Stimulated activated CD8-positive, alpha-beta memory T cell treated with anti-CD3 and anti-CD28 coated beads, Interleukin-15, amount 100 ng/mL, for 48 hours (primary cell): ENCODE results near the gene MFN1.

Source experiments
- DNase-seq, 2 donors: peaks; one replicate each; pipeline ENCODE4 v3.0.0-alpha.2; 2020; ENCODE audit warnings: low read depth in 2 of 2

MFN1 gene

DNA sequence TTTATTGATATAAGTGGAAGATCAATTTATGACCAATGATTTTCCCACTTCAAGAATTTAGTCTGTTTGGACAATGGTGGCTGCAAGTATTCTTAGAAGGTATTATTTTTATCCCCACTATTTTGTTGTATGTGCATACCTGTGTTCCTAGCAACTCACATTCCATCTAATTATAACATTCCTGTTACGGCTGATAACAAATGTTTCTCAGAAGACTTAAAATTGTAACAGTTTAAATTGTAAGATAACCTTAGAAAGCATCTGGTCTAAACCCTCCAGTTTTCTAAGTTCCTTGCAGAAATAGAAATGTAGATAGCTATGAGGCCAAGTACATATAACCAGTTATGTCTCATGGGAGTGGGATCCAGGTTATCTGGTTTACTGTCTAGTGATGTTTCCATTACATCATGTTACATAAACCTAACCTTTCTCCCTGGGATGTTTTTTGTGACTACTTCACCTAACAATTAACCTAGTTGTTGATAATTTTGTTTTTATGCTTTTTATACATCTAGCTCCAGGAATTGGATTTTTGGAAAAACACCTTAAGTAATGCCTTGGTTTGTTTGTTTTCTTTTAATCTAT lies 11.1 kb upstream of the MFN1 start:
- no peak for DNase-seq

DNA sequence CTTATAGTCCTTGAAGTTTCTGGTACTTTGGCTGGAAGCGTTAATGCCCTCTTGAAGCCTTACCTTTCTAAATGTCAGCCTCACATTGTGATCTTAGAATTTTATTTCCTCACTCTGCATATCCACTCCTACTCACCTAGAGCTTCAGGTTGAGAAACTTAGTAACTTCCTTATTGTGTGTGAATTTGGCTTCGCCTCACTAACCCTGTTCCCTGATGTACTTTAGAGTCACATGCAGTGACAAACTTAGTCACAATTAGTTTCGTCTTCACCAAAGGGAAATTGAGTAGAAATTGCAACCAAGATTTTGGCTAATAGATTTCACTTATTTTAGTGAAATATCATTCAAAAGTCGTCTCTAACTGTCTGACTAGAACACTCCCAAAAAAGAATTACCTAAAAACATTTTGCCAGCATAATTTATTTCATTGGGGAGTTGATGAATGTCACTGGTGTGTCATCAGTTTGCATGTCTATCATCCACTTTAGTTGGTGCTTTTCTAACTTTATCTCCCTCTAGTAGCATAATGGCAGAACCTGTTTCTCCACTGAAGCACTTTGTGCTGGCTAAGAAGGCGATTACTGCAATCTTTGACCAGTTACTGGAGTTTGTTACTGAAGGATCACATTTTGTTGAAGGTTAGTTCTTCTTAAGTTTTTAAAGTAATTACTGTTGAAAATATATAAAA lies 960 bp downstream of the MFN1 start:
- DNase-seq, result no peak

DNA sequence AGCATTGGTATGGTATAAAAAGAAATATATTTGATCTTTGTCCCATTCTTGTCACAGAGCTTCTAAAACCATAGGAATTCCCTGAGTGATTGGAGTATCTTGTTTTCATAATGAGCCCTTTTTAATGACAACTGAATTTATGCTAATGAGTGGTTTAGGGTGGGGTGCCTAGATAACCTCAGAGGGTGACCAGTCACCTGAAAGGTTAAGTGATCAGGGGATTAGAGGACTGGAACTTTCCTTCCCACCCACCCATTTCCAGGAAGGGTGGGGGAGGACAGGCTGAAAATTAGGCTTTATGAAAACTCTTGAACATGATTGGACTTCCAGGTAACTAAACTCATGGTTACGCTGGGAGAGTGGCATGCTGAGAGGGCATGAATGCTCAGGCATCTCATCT lies 8.5 kb downstream of the MFN1 start:
- DNase-seq, result no peak

DNA sequence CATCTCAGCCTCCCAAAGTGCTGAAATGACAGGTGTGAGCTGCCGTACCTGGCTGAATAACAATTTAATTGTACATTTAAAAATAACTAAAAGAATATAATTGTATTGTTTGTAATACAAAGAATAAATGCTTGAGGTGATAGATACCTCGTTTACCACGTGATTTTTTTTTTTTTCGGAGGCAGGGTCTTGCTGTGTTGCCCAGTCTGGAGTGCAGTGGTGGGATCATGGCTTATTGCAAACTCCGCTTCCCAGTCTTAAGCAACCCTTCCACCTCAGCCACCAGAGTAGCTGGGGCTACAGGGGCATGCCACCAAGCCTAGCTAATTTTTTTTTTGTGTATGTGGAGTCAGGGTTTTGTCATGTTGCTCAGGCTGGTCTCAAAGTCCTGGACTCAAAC lies 15.8 kb downstream of the MFN1 start:
- DNase-seq, result no peak

DNA sequence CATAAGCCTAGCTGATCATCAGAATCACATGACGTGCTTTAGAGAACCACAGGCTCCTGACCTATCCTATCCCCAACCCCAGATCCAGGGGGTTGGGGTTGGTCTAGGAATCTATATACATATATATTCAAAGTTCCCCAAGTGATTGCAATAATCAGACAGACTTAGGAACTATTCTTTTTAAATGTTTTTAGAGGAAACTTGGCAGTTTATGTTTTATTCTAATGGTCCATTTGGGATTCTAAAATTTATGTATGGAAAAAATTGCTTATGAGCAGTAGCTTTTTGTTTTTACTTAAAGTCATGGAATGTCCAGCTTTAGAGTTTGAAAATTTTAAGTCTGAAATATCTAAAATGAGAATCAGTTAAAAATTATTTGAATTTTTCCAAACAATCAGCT lies 22.1 kb downstream of the MFN1 start:
- DNase-seq, result no peak

DNA sequence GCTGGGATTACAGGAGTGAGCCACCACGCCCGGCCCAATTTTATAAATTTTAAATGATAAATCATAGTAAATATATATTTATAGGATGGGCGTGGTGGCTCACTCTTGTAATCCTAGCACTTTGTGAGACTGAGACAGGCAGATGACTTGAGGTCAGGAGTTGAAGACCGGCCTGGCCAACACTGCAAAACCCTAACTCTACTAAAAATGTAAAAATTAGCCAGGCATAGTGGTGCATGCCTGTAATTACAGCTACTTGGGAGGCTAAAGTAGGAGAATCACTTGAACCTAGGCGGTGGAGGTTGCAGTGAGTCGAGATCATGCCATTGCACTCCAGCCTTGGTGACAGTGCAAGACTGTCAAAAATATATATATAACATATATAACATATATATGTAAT lies 26.4 kb downstream of the MFN1 start:
- DNase-seq, result no peak

DNA sequence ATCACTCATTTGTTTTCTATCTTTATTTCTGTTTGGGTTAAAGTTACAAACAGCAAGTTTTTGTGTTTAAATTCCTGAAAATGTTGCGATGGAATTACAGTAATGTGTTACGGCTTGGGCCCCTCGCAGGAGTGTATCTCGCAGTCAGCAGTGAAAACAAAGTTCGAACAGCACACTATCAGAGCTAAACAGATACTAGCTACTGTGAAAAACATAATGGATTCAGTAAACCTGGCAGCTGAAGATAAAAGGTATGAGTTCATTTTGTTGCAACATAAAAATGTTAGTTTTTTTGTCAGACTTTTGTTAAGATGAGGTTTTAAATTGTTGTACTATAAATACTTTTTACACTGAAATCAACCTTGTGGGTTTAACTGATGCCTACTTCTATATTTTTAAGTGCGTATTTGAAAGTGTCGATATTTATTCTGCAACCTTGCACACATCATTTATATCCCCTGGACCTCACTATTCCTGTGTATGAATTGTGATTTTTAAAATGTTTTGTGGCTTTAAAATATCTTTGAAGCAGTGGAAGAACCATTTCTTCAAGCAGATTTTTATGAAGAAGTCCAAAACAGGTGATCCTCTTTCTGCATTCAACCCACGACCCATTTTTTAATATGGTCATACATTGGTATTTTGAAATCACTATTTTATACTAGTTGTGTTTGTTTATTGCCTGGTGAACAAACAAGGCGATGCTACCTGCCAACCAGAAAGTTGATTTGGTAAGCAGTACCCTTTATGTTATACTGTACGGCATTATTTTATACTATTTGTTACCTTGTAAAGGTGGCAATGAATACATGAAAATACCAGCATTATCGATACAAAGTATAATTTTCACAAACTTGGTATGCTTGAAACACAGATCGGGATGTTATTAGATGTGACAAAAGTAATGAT lies 27.8 kb downstream of the MFN1 start:
- DNase-seq, result no peak

DNA sequence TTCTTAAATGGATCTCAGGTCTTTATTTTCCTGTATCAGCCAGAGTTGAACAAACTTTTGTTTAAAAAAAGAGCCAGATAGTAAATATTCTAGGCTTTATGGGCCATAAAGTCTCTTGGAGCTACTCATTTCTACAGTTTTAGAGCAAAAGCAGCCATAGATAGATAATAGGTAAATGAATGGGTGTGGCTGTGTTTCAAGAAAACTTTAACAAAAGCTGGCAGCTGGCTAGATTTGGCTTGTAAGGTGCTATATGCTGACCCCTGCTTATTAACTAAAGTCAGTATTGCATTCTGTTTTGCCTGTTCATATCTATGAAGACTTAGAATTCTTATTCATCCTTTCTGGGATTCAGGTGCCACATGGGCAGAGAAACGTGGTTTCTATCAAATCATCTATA lies 29.0 kb downstream of the MFN1 start:
- DNase-seq, result no peak

DNA sequence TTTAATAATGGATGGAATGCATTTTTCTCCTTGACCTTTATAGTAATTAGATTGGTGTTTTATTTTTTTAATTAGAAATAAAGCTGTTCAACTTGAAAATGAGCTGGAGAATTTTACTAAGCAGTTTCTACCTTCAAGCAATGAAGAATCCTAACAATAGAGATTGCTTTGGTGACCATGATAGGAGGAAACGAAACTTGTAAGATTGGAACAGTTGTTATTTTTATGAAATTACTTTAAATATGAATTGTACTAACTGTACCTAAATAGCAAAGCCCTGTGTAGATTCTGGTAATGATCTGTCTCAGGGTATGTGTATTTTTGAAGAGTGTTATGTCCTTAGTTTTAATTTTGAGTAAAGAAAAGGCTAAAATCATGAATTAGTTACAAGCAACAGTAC lies 44.4 kb downstream of the MFN1 start:
- no peak for DNase-seq

DNA sequence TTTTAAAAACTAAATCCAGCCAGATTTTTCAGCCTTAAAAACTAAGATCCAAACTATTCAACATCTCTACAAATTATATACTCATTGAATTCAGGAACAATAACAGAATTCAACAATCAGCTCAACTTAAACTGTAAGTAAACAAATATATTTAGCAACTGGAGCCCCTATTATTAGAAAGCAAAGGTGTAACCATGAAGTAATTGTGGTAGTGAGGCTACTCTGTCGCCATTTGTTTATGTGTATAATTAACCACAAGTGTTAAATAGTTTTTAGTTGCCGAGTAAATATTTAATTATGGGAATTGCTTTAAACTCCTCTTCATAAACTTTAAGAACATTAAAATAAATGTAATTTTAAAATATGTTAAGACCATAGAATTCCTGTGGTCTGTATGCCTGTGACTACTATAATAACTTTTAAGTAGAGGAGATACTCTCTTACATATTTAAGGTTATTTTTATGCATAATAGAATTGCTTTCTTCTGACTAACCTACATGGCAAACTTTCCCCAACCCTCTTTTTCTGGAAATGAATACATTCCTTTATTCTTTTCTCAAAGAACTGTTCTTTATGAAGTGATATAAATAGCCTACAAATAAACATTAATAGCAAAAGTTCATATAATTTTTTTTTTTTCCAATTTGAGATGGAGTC lies 51.2 kb downstream of the MFN1 start:
- DNase-seq, result no peak

DNA sequence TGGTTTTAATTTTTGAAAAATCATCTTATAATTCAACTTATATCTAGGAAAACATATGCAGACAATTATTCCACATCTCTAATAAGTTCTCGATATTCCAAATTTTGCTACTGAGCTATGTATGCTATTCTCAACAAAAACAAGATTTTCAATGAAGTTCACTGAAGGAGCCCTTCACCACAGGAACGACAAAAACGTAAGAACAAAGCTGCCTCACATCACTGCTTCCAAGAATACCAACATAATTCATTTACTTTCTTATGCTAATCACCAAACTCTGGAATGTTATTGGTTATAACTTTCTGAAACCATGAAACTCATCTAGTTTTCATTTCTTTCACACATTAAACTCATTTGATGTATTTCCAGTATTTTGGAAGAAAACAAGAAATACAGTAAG lies 54.1 kb downstream of the MFN1 start:
- DNase-seq, result no peak

DNA sequence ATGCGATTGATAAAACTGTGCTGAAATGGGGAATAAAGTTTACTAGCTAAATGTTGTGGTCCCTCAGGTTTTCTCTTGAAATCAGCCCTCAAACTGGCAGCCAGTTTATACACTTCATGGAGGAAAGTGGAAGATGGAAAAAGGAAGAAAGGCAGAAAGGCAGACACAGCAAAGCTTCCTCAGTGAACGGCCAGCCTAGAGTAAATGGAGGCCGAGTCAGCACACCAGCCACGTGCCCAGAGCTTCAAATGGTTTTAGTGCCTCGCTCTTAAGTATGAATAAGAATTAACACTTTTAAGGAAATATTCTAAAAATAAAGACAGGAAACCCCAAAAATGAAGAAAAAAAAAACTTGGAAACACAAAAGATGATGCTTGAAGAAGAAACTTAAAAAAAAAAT lies 55.5 kb downstream of the MFN1 start:
- DNase-seq, result no peak

DNA sequence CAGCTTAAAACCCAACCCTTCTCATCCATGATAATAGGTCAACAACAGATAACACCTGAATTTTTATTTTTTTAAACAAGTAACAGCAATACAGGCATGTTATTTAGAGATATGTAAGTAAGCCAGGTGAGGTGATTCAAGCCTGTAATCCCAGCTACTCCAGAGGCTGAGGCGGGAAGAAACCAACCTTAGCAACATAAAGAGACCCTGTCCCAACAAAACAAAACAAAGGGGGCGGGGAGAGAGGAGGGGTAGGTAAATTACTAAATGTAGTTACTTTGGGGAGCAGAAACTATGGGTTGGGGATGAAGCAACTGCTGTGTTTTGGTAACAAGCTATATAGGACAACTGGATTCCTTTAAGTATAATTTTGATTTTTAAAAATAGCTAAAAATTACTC lies 56.8 kb downstream of the MFN1 start:
- no peak for DNase-seq

DNA sequence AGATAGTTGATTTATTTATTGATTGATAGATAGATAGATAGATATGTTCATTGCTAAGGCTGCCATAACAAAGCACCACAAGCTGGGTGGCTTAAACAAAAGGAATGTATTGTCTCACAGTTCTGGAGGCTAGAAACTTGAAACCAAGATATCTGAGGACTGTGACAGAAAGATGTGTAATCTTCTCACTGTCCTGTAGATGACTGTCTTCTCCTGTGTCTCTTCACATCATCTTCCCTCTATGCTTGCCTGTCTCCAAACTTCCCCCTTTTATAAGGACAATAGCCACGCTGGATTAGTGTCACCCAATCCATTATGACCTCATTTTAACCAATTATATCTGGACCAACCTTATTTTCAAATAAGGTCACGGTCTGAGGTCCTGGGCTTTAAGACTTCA lies 62.8 kb downstream of the MFN1 start:
- no peak for DNase-seq

DNA sequence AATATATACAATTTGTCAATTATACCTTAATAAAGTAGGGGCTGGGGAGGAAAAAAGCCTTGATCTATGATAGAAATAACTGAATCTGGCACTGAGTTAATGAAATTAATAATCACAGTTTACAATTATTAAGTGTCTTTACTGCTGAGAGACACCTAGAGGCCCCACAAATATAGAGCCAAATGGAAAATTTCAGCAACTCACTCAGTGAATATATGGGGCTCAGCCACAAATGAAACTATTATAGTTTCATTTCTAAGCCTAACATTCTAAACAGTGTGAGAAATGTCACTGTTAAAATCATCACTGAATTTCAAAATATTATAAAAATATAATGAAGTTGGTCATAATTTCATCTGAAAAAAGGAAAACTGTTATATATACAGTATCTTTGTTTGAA lies 63.5 kb downstream of the MFN1 start:
- no peak for DNase-seq

DNA sequence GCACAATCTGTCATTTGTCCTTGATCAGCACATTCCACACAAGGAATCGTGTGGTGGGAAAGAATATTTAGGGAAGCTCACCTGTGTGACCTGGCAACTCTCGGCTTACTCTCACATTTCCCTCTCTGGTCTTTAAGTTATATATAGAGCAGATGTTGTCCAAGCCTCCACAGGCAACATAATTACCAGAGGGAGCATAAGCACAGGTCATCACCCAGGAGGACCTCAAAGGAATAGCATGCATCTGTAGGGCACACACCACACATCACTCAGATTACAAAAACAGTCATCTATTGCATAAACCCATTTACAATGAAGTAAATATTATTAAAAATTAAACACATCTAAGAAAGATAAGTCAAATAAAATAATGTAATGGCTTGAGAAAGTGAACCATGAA lies 67.3 kb downstream of the MFN1 start:
- no peak for DNase-seq

DNA sequence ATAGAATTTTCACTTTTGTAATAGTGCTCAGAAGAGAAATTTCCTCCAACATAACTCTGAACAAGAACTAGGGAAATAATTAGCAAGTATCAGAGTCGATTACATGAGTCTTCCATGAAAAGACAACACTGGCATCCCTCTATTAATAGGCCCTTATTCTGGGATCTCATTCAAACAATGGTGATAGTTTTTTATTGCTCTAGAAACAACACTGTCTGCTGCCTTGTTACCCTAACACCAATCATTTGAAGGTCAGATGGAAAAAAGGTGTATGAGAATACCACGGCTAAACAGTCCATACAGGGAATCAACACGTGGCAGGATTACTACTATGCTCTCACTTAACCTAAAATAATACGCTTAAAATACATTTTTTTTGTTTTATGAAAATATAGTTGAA lies 67.9 kb downstream of the MFN1 start:
- no peak for DNase-seq

DNA sequence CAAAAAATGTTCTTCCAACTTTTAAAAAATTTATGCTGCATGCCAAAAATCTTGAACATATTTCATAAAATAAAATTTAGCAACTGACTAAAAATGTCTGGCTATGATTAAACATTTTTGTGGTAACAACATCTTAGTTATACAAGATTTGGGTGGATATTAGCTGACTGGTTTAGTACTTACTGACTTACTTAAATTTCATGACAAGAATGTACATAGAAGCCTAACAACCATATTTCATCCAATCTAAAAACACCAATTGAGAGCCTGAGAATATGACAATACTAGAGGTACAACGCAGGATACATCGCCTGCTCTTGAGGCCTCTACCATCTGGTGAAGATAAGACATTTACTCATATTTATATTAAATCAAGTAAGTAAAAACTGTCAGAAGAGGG lies 69.2 kb downstream of the MFN1 start:
- DNase-seq, result no peak

DNA sequence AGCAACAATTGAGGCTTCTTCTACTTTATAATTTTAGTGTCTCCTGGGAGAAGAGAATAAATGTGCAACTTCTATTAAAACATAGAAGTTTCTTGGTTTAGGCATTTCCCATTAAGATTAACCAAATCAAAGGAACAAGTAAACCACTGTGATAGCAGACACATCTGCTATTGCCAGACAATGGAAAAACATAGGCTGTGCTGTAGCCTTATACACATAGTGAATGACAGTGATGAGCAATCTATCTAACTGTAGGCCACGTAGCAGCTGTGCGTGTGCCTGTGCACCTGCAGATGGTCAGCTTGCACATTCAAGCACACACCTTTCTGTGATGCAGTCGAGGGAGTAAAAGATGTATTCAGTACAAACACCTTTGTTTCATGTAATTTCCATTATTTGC lies 71.1 kb downstream of the MFN1 start:
- DNase-seq, result no peak

DNA sequence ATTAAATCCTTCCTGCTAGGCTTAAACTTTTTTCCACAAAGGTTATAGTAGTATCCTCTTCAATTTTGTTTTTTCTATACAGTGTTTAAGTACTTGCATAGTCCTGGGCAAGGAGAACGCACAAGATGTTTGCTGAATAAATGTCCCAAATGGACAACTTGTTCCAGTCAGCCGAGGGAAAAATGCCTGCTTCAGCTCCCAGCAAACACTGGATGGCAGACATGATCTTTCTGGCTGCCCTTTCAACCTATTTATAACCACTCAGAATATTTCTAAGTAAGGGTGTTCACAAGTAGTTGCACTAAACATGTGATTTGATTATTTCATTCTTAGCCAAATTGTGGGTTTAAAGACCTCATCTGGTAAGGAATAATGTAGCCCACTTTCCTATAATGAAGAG lies 74.0 kb downstream of the MFN1 start:
- no peak for DNase-seq

DNA sequence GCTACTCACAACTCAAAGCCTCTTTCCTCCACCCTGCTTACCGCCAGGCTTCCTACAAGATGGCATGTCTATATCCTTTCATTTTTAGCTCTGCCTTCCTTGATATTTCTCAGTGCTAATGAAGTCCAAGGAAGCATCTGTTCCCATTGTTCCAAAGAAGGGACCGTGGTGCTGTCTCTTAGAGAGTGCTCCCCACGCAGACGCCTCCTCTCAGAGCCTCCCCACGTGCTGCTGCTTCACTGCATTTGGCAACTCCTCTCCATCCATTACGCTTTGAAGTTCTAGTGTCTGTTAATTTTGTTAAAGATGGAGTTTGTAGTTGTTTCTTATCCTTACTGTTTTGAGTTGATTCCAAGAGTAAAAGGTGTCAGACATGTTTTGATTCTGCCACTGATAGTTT lies 77.6 kb downstream of the MFN1 start:
- DNase-seq, result no peak

DNA sequence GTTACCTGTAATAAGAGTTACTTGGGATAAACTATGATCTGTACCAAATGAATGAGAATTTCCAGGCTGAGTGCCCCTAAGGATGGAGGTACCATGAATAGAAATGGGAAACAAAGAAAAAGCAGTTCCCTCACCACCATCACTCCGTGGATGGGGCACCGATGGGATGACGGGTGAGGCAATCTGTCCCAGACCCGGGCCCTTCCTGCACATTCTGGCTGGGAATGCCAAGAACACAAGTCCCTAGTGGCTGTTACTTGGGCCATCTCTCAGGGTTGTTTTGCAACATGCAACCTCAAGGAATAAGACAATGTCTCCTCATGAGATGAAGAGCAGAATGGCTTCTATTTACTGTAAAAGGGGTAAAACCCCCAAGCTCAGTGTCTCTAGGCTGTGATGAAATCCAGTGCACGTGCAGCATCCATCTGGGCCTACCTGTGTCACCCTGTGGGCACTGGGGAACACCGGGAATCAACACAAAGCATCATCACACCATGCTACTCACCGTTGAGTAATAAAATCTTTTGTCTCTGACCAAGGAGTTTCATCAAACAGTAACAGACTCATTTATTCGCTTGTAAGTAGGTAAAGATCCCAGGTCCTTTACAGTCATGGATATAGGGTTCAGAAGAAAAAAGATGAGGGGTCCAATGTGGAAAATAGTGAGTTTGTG lies 81.5 kb downstream of the MFN1 start:
- no peak for DNase-seq
